Activated T-helper 17 cell treated with anti-CD3 and anti-CD28 coated beads, Interleukin-2, amount 50 U/mL, for 72 hours (primary cell): ENCODE results near the gene XDH. TPM values are rescaled to one million over a fixed set of nuclear protein-coding genes. Genes with fewer than 3 reads are reported as not detected.

Experiments used
- ATAC-seq: fragments of 150-1000 bp; cut with Tn5 transposase; replicated peaks from 2 replicates; pipeline ENCODE4 v1.10.0; 2021; ENCODE audit warnings: mild to moderate bottlenecking, moderate library complexity
- H3K27ac Mint-ChIP-seq: one replicate; pipeline ENCODE4 v1.8.0; 2022; ENCODE audit warnings: mixed read lengths
- H3K27me3 Mint-ChIP-seq: one replicate; pipeline ENCODE4 v1.8.0; 2022; ENCODE audit warnings: mixed read lengths
- H3K36me3 Mint-ChIP-seq: one replicate; pipeline ENCODE4 v1.8.0; 2022; ENCODE audit warnings: low read depth, mild to moderate bottlenecking, mixed read lengths
- H3K4me1 Mint-ChIP-seq: one replicate; pipeline ENCODE4 v1.8.0; 2022; ENCODE audit warnings: mixed read lengths
- H3K4me3 Mint-ChIP-seq: one replicate; pipeline ENCODE4 v1.8.0; 2022; ENCODE audit warnings: mild to moderate bottlenecking, mixed read lengths
- H3K9me3 Mint-ChIP-seq: one replicate; pipeline ENCODE4 v1.8.0; 2022; ENCODE audit warnings: mixed read lengths
- total RNA-seq, 2 donors: library from RNA; stranded (reverse); gene quantifications; one replicate each; pipeline ENCODE4 v1.2.3, GENCODE V29; 2022

The XDH gene
- total RNA-seq, 2 donors from 2014 or later: 1.4 TPM; not detected in 1

DNA sequence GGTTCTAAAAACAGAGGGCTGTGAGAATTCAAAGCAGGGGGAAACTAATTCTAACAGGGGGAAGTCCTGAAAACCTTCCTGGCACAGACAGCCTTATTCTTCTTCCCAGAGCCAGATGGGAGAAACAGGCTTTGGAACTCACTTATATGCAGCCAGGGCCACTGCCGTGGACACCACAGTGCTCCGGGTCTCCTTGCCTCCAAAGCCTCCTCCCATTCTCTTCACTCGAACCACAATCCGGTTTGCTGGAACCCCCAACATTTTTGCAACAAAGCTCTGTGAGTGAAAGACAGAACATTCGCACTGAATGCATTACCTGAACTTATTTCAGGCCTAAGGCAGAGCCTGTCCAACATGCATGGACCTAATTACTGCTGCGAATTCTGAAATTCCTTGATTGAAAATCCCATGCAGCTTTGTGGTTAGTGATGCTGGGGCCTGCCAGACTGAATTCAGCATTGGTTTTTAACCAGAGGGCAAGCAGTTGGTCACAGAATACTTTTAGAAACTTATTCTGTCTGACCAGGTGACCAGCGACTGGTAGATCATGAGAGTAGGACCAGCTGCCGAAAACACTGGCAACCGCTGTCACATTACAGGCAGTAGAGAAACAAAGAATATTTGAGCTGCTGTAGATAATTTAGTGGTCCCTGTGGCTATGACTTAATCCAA is 48.6 kb downstream of the XDH start:
- no peak overlapping the region for H3K4me3 Mint-ChIP-seq
- no peaks in the 10 kb centered on the region for H3K27me3 Mint-ChIP-seq
- no peak for ATAC-seq
- no peaks in the 10 kb centered on the region for H3K36me3 Mint-ChIP-seq
- H3K27ac Mint-ChIP-seq: no peak overlapping the region
- H3K9me3 Mint-ChIP-seq: no peaks in the 10 kb centered on the region
- no peaks in the 10 kb centered on the region for H3K4me1 Mint-ChIP-seq

GRCh38 chr2:31365348-31365747 is 49.2 kb downstream of the XDH start:
- Mint-ChIP-seq H3K9me3 (no peaks in the 10 kb centered on the region), H3K4me1 (no peaks in the 10 kb centered on the region), H3K4me3 (no peak overlapping the region), H3K27me3 (peaks cover 4% of the 10 kb centered on the region), H3K36me3 (no peaks in the 10 kb centered on the region), H3K27ac (no peak overlapping the region)
- no peak for ATAC-seq

- Mint-ChIP-seq H3K4me1 (no peaks in the 10 kb centered on the region), H3K27ac (no peak overlapping the region), H3K36me3 (no peaks in the 10 kb centered on the region), H3K9me3 (no peaks in the 10 kb centered on the region), H3K27me3 (peaks cover 4% of the 10 kb centered on the region), H3K4me3 (no peak overlapping the region)
- no peak for ATAC-seq
Observed at GRCh38 chr2:31363956-31364750, 50.4 kb downstream of the XDH start.

DNA sequence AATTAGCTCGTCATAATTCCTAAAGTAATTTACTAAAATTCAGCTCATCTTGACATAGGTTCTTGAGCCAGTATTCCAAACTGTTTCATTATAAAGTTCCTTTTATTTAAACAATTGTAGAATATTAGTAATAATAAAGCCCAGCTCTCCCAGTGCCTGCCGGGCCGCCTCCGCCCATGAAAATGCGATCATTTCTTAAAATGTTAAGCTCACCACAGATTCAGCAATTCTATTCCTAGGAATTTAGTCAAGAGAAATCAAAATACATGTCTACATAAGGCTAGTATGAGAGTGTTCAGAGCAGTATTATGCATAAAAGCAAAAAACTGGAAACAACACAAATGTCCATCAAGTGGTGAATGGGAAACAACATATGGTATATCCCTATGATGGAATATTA is 52.0 kb downstream of the XDH start:
- Mint-ChIP-seq H3K27me3 (peaks cover 8% of the 10 kb centered on the region), H3K4me1 (no peaks in the 10 kb centered on the region), H3K36me3 (no peaks in the 10 kb centered on the region), H3K4me3 (no peak overlapping the region), H3K9me3 (no peaks in the 10 kb centered on the region), H3K27ac (no peak overlapping the region)
- ATAC-seq: no peak

- Mint-ChIP-seq H3K4me3 (no peak overlapping the region), H3K9me3 (no peaks in the 10 kb centered on the region), H3K36me3 (no peaks in the 10 kb centered on the region), H3K27me3 (peaks cover 35% of the 10 kb centered on the region), H3K27ac (no peak overlapping the region), H3K4me1 (no peaks in the 10 kb centered on the region)
- no peak for ATAC-seq
Observed at GRCh38 chr2:31359229-31359628, 55.3 kb downstream of the XDH start.

GRCh38 chr2:31354837-31355236 is 59.7 kb downstream of the XDH start:
- no peak overlapping the region for H3K27ac Mint-ChIP-seq
- no peak overlapping the region for H3K4me3 Mint-ChIP-seq
- ATAC-seq: no peak
- no peaks in the 10 kb centered on the region for H3K36me3 Mint-ChIP-seq
- H3K9me3 Mint-ChIP-seq: no peaks in the 10 kb centered on the region
- H3K4me1 Mint-ChIP-seq: no peaks in the 10 kb centered on the region
- H3K27me3 Mint-ChIP-seq: peaks cover 49% of the 10 kb centered on the region

GRCh38 chr2:31353179-31353578 is 61.4 kb downstream of the XDH start:
- H3K9me3 Mint-ChIP-seq: no peaks in the 10 kb centered on the region

GRCh38 chr2:31349684-31350083 is 64.9 kb downstream of the XDH start:
- peaks cover 29% of the 10 kb centered on the region for H3K27me3 Mint-ChIP-seq
- no peaks in the 10 kb centered on the region for H3K36me3 Mint-ChIP-seq
- H3K9me3 Mint-ChIP-seq: no peaks in the 10 kb centered on the region
- no peak for ATAC-seq
- no peaks in the 10 kb centered on the region for H3K4me1 Mint-ChIP-seq
- no peak overlapping the region for H3K4me3 Mint-ChIP-seq
- H3K27ac Mint-ChIP-seq: no peak overlapping the region

More at GRCh38 chr2:31353179-31353578, 61.4 kb downstream of the XDH start:
- no peak overlapping the region for H3K27ac Mint-ChIP-seq
- ATAC-seq: no peak
- H3K4me3 Mint-ChIP-seq: no peak overlapping the region
- no peaks in the 10 kb centered on the region for H3K4me1 Mint-ChIP-seq
- peaks cover 45% of the 10 kb centered on the region for H3K27me3 Mint-ChIP-seq
- no peaks in the 10 kb centered on the region for H3K36me3 Mint-ChIP-seq

DNA sequence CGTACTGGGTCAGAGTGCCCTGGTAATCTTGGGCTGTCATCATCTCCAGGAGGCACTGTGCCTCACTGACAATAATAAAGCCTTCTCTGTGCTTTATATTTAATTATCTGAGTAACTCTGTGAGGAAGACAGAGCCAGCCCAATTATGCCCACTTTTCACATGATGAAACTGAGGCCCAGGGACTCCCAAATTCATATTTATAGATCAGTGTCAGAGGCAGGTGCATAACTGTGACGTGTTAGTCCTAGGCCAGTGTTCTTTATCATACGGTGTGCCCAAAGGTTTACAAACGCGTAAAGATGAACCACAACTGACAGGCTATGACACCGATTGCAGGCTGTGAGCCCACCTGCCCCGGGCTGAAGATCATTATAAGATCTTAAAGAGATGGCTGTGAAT is 65.4 kb downstream of the XDH start:
- no peaks in the 10 kb centered on the region for H3K4me1 Mint-ChIP-seq
- no peak overlapping the region for H3K27ac Mint-ChIP-seq
- H3K27me3 Mint-ChIP-seq: peaks cover 26% of the 10 kb centered on the region
- no peaks in the 10 kb centered on the region for H3K9me3 Mint-ChIP-seq
- H3K4me3 Mint-ChIP-seq: no peak overlapping the region
- H3K36me3 Mint-ChIP-seq: no peaks in the 10 kb centered on the region
- ATAC-seq: no peak

- Mint-ChIP-seq H3K4me1 (no peaks in the 10 kb centered on the region), H3K4me3 (no peak overlapping the region), H3K9me3 (no peaks in the 10 kb centered on the region), H3K36me3 (no peaks in the 10 kb centered on the region), H3K27me3 (peaks cover 25% of the 10 kb centered on the region), H3K27ac (no peak overlapping the region)
- ATAC-seq: no peak
Observed at GRCh38 chr2:31348618-31349017, 65.9 kb downstream of the XDH start.

DNA sequence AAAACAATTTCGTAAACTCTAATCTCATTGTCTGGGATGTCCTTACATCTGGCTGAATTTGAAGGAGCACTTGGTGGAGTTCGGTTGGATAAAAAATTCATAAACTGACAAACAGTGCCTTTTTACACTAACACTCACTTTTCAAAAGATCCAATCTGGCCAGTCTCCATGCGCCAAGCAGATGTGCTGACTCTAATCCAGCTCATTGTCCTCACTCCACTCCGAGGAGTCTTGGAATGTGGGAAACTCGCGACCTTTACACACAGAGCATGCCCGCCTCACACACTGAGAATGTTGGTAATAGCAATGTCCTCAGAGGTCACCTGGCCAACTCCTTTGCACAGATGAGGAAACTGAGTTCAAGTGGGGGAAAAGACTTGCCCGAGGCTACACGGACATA is 66.8 kb downstream of the XDH start:
- Mint-ChIP-seq H3K9me3 (no peaks in the 10 kb centered on the region), H3K27me3 (peaks cover 23% of the 10 kb centered on the region), H3K4me3 (no peak overlapping the region), H3K27ac (no peak overlapping the region), H3K4me1 (no peaks in the 10 kb centered on the region), H3K36me3 (no peaks in the 10 kb centered on the region)
- no peak for ATAC-seq

- no peak for ATAC-seq
- Mint-ChIP-seq H3K4me1 (no peaks in the 10 kb centered on the region), H3K36me3 (no peaks in the 10 kb centered on the region), H3K27me3 (peaks cover 20% of the 10 kb centered on the region), H3K9me3 (no peaks in the 10 kb centered on the region), H3K4me3 (no peak overlapping the region), H3K27ac (no peak overlapping the region)
Observed at GRCh38 chr2:31347319-31347718, 67.2 kb downstream of the XDH start.

GRCh38 chr2:31344447-31344846 is 70.1 kb downstream of the XDH start:
- H3K36me3 Mint-ChIP-seq: no peaks in the 10 kb centered on the region
- H3K27me3 Mint-ChIP-seq: peaks cover 17% of the 10 kb centered on the region
- H3K27ac Mint-ChIP-seq: no peak overlapping the region
- H3K4me1 Mint-ChIP-seq: no peaks in the 10 kb centered on the region
- no peak for ATAC-seq
- H3K9me3 Mint-ChIP-seq: no peaks in the 10 kb centered on the region
- H3K4me3 Mint-ChIP-seq: no peak overlapping the region

- Mint-ChIP-seq H3K4me1 (no peaks in the 10 kb centered on the region), H3K4me3 (no peak overlapping the region), H3K36me3 (no peaks in the 10 kb centered on the region), H3K27me3 (peaks cover 21% of the 10 kb centered on the region), H3K27ac (no peak overlapping the region), H3K9me3 (no peaks in the 10 kb centered on the region)
- ATAC-seq: no peak
Observed at GRCh38 chr2:31341351-31341750, 73.2 kb downstream of the XDH start.

- no peak overlapping the region for H3K4me3 Mint-ChIP-seq
- no peaks in the 10 kb centered on the region for H3K9me3 Mint-ChIP-seq
- H3K4me1 Mint-ChIP-seq: no peaks in the 10 kb centered on the region
- H3K36me3 Mint-ChIP-seq: no peaks in the 10 kb centered on the region
- no peak for ATAC-seq
- no peak overlapping the region for H3K27ac Mint-ChIP-seq
- peaks cover 15% of the 10 kb centered on the region for H3K27me3 Mint-ChIP-seq
Observed at GRCh38 chr2:31339696-31340095, 74.8 kb downstream of the XDH start.
